ENCODE data around the gene MYPOP.

GRCh38 chr19:45879971-45880370 lies 22.4 kb downstream of the MYPOP start:
- TF ChIP-seq RFX5 (IDR thresholded peaks at IDR 0.05; ENCODE audit: low read depth, low read length) (no peak), ZFX (CRISPR knock-in tag; IDR thresholded peaks at IDR 0.05; ENCODE audit: low read depth) (no peak), PATZ1 (CRISPR knock-in tag; IDR thresholded peaks at IDR 0.05) (no peak), SIN3B (IDR thresholded peaks at IDR 0.05; ENCODE audit: low read length) (no peak), CTCF (CRISPR knock-in tag; IDR thresholded peaks at IDR 0.05) (no peak), MLX (CRISPR knock-in tag; IDR thresholded peaks at IDR 0.05) (no peak), EEA1 (CRISPR knock-in tag; IDR thresholded peaks at IDR 0.05; ENCODE audit: borderline replicate concordance) (no peak), JUN (CRISPR knock-in tag; IDR thresholded peaks at IDR 0.05) (no peak), ERF (CRISPR knock-in tag; IDR thresholded peaks at IDR 0.05) (no peak)
